GM21367 (cell line): ENCODE data around the gene HSD11B1L.
A peak's percentile ranks its signal among the peaks of the same experiment; 100 is the strongest.
"Not testable (repeated sequence)": the region's sequence is repeated elsewhere in the genome, so short reads cannot be mapped to it uniquely, and the experiment has no call there.

Experiments used
- ATAC-seq: cut with Tn5 transposase; IDR thresholded peaks from one replicate; pipeline ENCODE4 v1.9.1; 2021; ENCODE audit not compliant: unreplicated experiment

Gene HSD11B1L

DNA sequence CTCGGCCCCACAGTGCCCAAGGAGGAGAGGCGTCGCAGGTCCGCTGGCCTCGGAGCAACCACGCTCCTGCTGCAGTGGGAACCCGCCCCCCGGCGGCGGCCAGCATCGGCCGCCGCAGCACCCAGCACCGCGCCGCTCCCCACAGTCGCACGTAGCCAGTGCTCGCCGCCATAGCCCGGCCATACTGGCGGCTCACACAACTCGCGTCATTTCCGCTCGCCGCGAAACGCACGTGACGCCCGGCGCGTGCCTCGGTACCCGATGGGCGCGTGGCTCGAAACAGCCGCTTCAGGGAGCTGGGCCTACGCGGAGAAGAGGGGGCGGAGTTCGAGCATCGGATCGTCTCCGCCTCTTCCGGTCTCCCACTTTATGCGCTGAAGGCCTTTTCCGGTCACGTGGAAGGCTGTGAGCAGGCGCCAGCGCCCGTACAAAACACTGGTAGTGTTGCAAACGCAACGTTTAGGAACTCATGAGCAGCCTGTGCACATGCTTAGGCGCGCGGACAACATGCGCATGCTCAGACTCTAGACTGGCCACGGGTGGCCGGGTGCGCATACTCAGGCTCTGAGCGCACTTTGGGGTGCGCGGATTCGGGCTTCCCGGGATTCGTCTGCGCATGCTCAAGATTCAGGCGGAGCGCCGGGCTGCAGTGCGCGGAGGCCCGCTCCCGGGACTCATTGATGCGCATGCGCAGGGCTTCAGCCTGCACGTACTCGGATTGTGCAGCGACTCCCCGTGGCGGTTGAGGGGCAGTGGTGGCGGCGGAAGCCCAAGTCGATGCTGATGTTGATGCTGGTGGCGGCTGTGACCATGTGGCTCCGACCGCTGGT lies 39.3 kb downstream of the HSD11B1L start, which contains the start of the genes CATSPERD and LONP1:
TSS of gene CATSPERD (plus strand) at position 677 of the 830 bp plus-strand sequence. CDS start at position 778, 101 bp downstream.
TSS of gene LONP1 (minus strand) at position 186 of the 830 bp plus-strand sequence. CDS start at position 172, 14 bp downstream.
- ATAC-seq: peak; percentile 81

DNA sequence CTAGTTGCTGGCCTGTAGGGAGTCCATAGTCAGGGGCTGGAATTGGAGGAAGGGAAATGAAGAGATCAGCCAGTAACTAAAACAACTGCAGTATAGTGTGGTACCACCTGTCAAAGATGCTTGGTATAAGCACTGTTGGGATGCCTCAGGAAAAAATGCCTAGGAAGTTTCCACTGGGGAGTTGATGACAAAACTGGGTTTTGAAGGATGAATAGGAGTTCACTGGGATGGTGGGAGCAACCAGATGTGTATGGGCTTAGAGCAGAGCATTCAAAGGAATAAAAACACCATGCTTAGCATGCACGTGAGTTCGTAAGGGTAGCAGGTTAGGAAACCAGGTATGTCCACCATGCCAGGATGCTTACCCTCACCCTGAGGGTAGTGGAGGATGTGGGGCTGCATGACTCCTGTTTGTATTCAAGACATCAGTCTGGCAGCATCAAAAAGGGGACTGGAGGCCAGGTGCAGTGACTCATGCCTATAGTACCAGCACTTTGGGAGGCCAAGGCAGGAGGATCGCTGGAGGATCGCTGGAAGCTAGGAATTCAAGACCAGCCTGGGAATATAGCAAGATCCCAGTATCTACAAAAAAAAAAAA lies 46.7 kb downstream of the HSD11B1L start:
- no peak for ATAC-seq

DNA sequence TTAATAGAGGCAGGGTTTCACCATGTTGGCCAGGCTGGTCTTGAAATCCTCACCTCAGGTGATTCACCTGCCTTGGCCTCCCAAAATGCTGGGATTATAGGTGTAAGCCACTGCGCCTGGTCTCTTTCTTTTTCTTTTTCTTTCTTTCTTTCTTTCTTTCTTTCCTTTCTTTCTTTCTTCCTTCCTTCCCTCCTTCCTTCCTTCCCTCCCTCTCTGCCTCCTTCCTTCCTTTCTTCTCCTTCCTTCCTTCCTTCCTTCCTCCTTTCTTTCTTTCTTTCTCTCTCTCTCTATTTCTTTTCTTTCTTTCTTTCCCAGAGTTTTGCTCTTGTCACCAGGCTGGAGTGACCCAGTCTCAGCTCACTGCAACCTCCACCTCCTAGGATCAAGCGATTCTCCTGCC lies 52.3 kb downstream of the HSD11B1L start:
- not testable (repeated sequence) for ATAC-seq
